Transverse colon (tissue), 4 donors: Measurements from ENCODE around the gene ATP4B. TPM values are rescaled to one million over a fixed set of nuclear protein-coding genes. Genes with fewer than 3 reads are reported as not detected.

Experiments used
- DNase-seq: peaks from one replicate; pipeline ENCODE4 v3.0.0-alpha.2; 2019
- H3K27ac ChIP-seq, 4 donors: fragments of 200-600 bp; sonication (generic); 2 replicates each; pipeline ENCODE4 v1.5.1; 2016 to 2018; ENCODE audit warnings: inconsistent platforms in 4 of 4
- H3K27me3 ChIP-seq: fragments of 200-600 bp; sonication (generic); 2 replicates; pipeline ENCODE4 v1.5.1; 2017; ENCODE audit warnings: inconsistent platforms
- H3K36me3 ChIP-seq, 4 donors: fragments of 200-600 bp; sonication (generic); 2 replicates each; pipeline ENCODE4 v1.5.1; 2017 to 2019; ENCODE audit warnings: inconsistent platforms in 4 of 4
- H3K4me1 ChIP-seq, 4 donors: fragments of 200-600 bp; sonication (generic); 2 replicates each; pipeline ENCODE4 v1.5.1; 2017 to 2020; ENCODE audit warnings: inconsistent platforms in 4 of 4
- H3K4me3 ChIP-seq, 4 donors: fragments of 200-600 bp; sonication (generic); 1 replicate in 1 of 4; 2 replicates in 3 of 4; pipeline versions ENCODE4 v1.5.1 to v1.6.1; 2017 to 2019; ENCODE audit warnings: inconsistent platforms in 4 of 4
- H3K9me3 ChIP-seq, 2 donors: fragments of 200-600 bp; sonication (generic); 2 replicates each; pipeline ENCODE4 v1.5.1; 2017 to 2019; ENCODE audit warnings: inconsistent platforms in 2 of 2
- CTCF ChIP-seq, 5 experiments: fragments of 200-600 bp in 3 of 5; fragments of 450-650 bp in 2 of 5; sonication (generic) in 3 of 5; IDR thresholded peaks; 1 replicate in 2 of 5; 2 replicates in 3 of 5; pipeline ENCODE4 v1.5.1; 2016 to 2017; ENCODE audit warnings: antibody characterized with exemption in 5 of 5, inconsistent platforms in 3 of 5, mild to moderate bottlenecking in 2 of 5, moderate library complexity in 1 of 5
- EP300 ChIP-seq: sonication (generic); formaldehyde crosslinking; IDR thresholded peaks from one replicate; pipeline ENCODE4 v1.6.1; 2017; ENCODE audit warnings: antibody characterized with exemption, low read depth
- POLR2A ChIP-seq: fragments of 450-650 bp; IDR thresholded peaks from one replicate; pipeline ENCODE4 v1.6.1; 2016; ENCODE audit warnings: antibody characterized with exemption, mild to moderate bottlenecking, moderate library complexity
- POLR2AphosphoS5 ChIP-seq, 3 donors: sonication (generic); formaldehyde crosslinking; IDR thresholded peaks; one replicate each; pipeline ENCODE4 v1.6.1; 2016; ENCODE audit warnings: antibody characterized with exemption in 3 of 3
- WGBS, 2 donors: methylation state at CpG; one replicate each; pipeline ENCODE4 v1.1.5; 2018; ENCODE audit warnings: low coverage in 1 of 2; 5-methylcytosine and 5-hydroxymethylcytosine counted together
- in situ Hi-C, 4 donors: fragments of 200-750 bp; cut with MboI; loops; one replicate each; pipeline versions ENCODE4 v1.15.0 to v1.15.1; 2017; ENCODE audit warnings: low sequenced_read_pairs in 3 of 4, low pct_ligation_motif_present in 1 of 4, low pct_unique_long_range_greater_than_20kb in 1 of 4
- intact Hi-C: fragments of 100-400 bp; cut with DNase I; formaldehyde crosslinking; loops from one replicate; pipeline ENCODE4 v1.15.1; 2023; ENCODE audit warnings: low total_unique reads
- total RNA-seq, 4 donors: library from RNA; depleted of rRNA; stranded (reverse); fragments of >200 nt; gene quantifications; one replicate each; pipeline ENCODE4 v1.1.0, GENCODE V29; 2016

ATP4B gene
- total RNA-seq, 4 donors from 2014 or later, result not detected

- in situ Hi-C loops (no loop called here), intact Hi-C loops (no loop called here)
- no peak overlapping the region for H3K27ac ChIP-seq
- peaks cover 0 to 41% (median 7%) of the 10 kb centered on the region in 4 donors for H3K36me3 ChIP-seq
- no peaks in the 10 kb centered on the region for H3K9me3 ChIP-seq
- WGBS, 2 donors, result 93 to 97% methylated on average over 2 of the region's 2 CpGs
- H3K4me3 ChIP-seq, result no peak overlapping the region
- H3K27me3 ChIP-seq, result no peaks in the 10 kb centered on the region
- no peak for DNase-seq
- H3K4me1 ChIP-seq, result peaks cover 5 to 22% (median 13%) of the 10 kb centered on the region in 4 donors
- TF ChIP-seq EP300 (no peak), POLR2AphosphoS5 (IDR thresholded peaks at IDR 0.05) (no peak), POLR2A (no peak), CTCF (IDR thresholded peaks at IDR 0.05) (no peak)
These were observed 15.4 kb downstream of the ATP4B start for GRCh38 chr13:113642563-113642962.

GRCh38 chr13:113641426-113641825 is 16.6 kb downstream of the ATP4B start:
- no peaks in the 10 kb centered on the region for H3K9me3 ChIP-seq
- no peaks in the 10 kb centered on the region for H3K27me3 ChIP-seq
- intact Hi-C loops (no loop called here), in situ Hi-C loops (no loop called here)
- H3K36me3 ChIP-seq, result peaks cover 0 to 51% (median 12%) of the 10 kb centered on the region in 4 donors
- TF ChIP-seq CTCF (IDR thresholded peaks at IDR 0.05) (no peak), POLR2A (no peak), EP300 (no peak), POLR2AphosphoS5 (IDR thresholded peaks at IDR 0.05) (no peak)
- H3K27ac ChIP-seq, result no peak overlapping the region
- H3K4me1 ChIP-seq, result peaks cover 0 to 12% (median 4%) of the 10 kb centered on the region in 4 donors
- WGBS, 2 donors, result 83 to 97% methylated on average over 4 to 7 of the region's 7 CpGs
- H3K4me3 ChIP-seq, result no peak overlapping the region
- DNase-seq, result peak; percentile 3

GRCh38 chr13:113639616-113640262 is 18.3 kb downstream of the ATP4B start:
- peaks cover 0 to 66% (median 18%) of the 10 kb centered on the region in 4 donors for H3K36me3 ChIP-seq

GRCh38 chr13:113638806-113639205 is 19.2 kb downstream of the ATP4B start:
- H3K4me1 ChIP-seq, result no peaks in the 10 kb centered on the region
- intact Hi-C loops, result no loop called here
- no peak for TF ChIP-seq CTCF (IDR thresholded peaks at IDR 0.05)
- no peak for TF ChIP-seq POLR2A
- TF ChIP-seq POLR2AphosphoS5 (IDR thresholded peaks at IDR 0.05), result no peak
- TF ChIP-seq EP300, result no peak
- in situ Hi-C loops, result no loop called here
- peak; percentile 1 for DNase-seq
- no peak overlapping the region for H3K27ac ChIP-seq
- H3K9me3 ChIP-seq, result no peaks in the 10 kb centered on the region
- WGBS, 2 donors, result 90 to 93% methylated on average over 8 of the region's 8 CpGs
- no peaks in the 10 kb centered on the region for H3K27me3 ChIP-seq
- H3K4me3 ChIP-seq, result no peak overlapping the region
- H3K36me3 ChIP-seq, result peaks cover 0 to 69% (median 19%) of the 10 kb centered on the region in 4 donors

More at GRCh38 chr13:113639616-113640262, 18.3 kb downstream of the ATP4B start:
- no peaks in the 10 kb centered on the region for H3K4me1 ChIP-seq
- H3K9me3 ChIP-seq, result no peaks in the 10 kb centered on the region
- WGBS, 2 donors, result 94 to 95% methylated on average over 11 to 27 of the region's 27 CpGs
- H3K4me3 ChIP-seq, result no peak overlapping the region
- no peak overlapping the region for H3K27ac ChIP-seq
- in situ Hi-C loops (no loop called here), intact Hi-C loops (no loop called here)
- TF ChIP-seq EP300 (no peak), POLR2AphosphoS5 (IDR thresholded peaks at IDR 0.05) (peak in 1 of 3 donors; percentile 7)
- peak; percentile 8 for DNase-seq
- H3K27me3 ChIP-seq, result no peaks in the 10 kb centered on the region
